Measurements from ENCODE around the gene GALNT1.

The GALNT1 gene

GRCh38 chr18:35618696-35619095 is 37.2 kb downstream of the GALNT1 start:
- DNase-seq (ENCODE audit: low read depth) = no peak

GRCh38 chr18:35619464-35619863 is 37.9 kb downstream of the GALNT1 start:
- DNase-seq (ENCODE audit: low read depth) = no peak

GRCh38 chr18:35619941-35620340 is 38.4 kb downstream of the GALNT1 start:
- no peak for DNase-seq (ENCODE audit: low read depth)

GRCh38 chr18:35620765-35621164 is 39.2 kb downstream of the GALNT1 start:
- DNase-seq (ENCODE audit: low read depth) = no peak

- DNase-seq (ENCODE audit: low read depth) = no peak
Observed at GRCh38 chr18:35623255-35623654, 41.7 kb downstream of the GALNT1 start.

GRCh38 chr18:35624146-35624545 is 42.6 kb downstream of the GALNT1 start:
- no peak for DNase-seq (ENCODE audit: low read depth)

- DNase-seq (ENCODE audit: low read depth) = no peak
Observed at GRCh38 chr18:35625232-35625631, 43.7 kb downstream of the GALNT1 start.

- no peak for DNase-seq (ENCODE audit: low read depth)
Observed at GRCh38 chr18:35633761-35634160, 52.2 kb downstream of the GALNT1 start.

GRCh38 chr18:35634323-35634722 is 52.8 kb downstream of the GALNT1 start:
- DNase-seq (ENCODE audit: low read depth) = no peak

GRCh38 chr18:35635170-35635569 is 53.6 kb downstream of the GALNT1 start:
- DNase-seq (ENCODE audit: low read depth) = no peak

GRCh38 chr18:35637227-35637626 is 55.7 kb downstream of the GALNT1 start:
- DNase-seq (ENCODE audit: low read depth) = no peak

GRCh38 chr18:35639296-35639695 is 57.8 kb downstream of the GALNT1 start:
- DNase-seq (ENCODE audit: low read depth) = no peak

- DNase-seq (ENCODE audit: low read depth) = no peak
Observed at GRCh38 chr18:35641467-35641866, 59.9 kb downstream of the GALNT1 start.

GRCh38 chr18:35641916-35642315 is 60.4 kb downstream of the GALNT1 start:
- DNase-seq (ENCODE audit: low read depth) = no peak

GRCh38 chr18:35642802-35643201 is 61.3 kb downstream of the GALNT1 start:
- DNase-seq (ENCODE audit: low read depth) = no peak

GRCh38 chr18:35646449-35646848 is 64.9 kb downstream of the GALNT1 start:
- DNase-seq (ENCODE audit: low read depth) = no peak

- no peak for DNase-seq (ENCODE audit: low read depth)
Observed at GRCh38 chr18:35653392-35654135, 72.0 kb downstream of the GALNT1 start.

GRCh38 chr18:35658112-35658511 is 76.6 kb downstream of the GALNT1 start:
- DNase-seq (ENCODE audit: low read depth) = no peak

- DNase-seq (ENCODE audit: low read depth) = no peak
Observed at GRCh38 chr18:35661483-35662146, 80.1 kb downstream of the GALNT1 start.

- no peak for DNase-seq (ENCODE audit: low read depth)
Observed at GRCh38 chr18:35662293-35663062, 80.9 kb downstream of the GALNT1 start.

- DNase-seq (ENCODE audit: low read depth) = no peak
Observed at GRCh38 chr18:35671966-35672603, 90.5 kb downstream of the GALNT1 start.

- DNase-seq (ENCODE audit: low read depth) = no peak
Observed at GRCh38 chr18:35672897-35673296, 91.4 kb downstream of the GALNT1 start.
